DOHH2 (cell line): ENCODE measurements around the gene TADA2B.

Source experiments
- H3F3A ChIP-seq: fragments of 200-600 bp; sonication (generic), shearing (Covaris generic); 2 replicates; pipeline ENCODE4 v1.6.0; 2016; ENCODE audit warnings: antibody characterized with exemption, mild to moderate bottlenecking; ENCODE audit not compliant: control insufficient read depth, insufficient read depth
- H3K27ac ChIP-seq: fragments of 200-600 bp; sonication (generic); 2 replicates; pipeline ENCODE4 v1.5.1; 2014; ENCODE audit warnings: low read depth, mild to moderate bottlenecking, low read length, moderate library complexity
- H3K27me3 ChIP-seq: fragments of 200-600 bp; sonication (generic); 2 replicates; pipeline ENCODE4 v1.6.1; 2014; ENCODE audit warnings: mild to moderate bottlenecking, low read length, mixed read lengths; ENCODE audit not compliant: control insufficient read depth
- H3K36me3 ChIP-seq: fragments of 200-600 bp; sonication (generic); 2 replicates; pipeline ENCODE4 v1.6.1; 2014; ENCODE audit warnings: mild to moderate bottlenecking, low read length, moderate library complexity, mixed read lengths; ENCODE audit not compliant: control insufficient read depth
- H3K4me1 ChIP-seq: fragments of 200-600 bp; sonication (generic); 2 replicates; pipeline ENCODE4 v1.6.1; 2014; ENCODE audit warnings: mild to moderate bottlenecking, low read length, mixed read lengths; ENCODE audit not compliant: control insufficient read depth
- H3K4me2 ChIP-seq: fragments of 200-600 bp; sonication (generic); 2 replicates; pipeline ENCODE4 v1.6.0; 2014; ENCODE audit warnings: mild to moderate bottlenecking, low read length, moderate library complexity
- H3K4me3 ChIP-seq: fragments of 200-600 bp; sonication (generic); 2 replicates; pipeline ENCODE4 v1.5.1; 2014; ENCODE audit warnings: mild to moderate bottlenecking, low read length, mixed read lengths
- H3K79me2 ChIP-seq: fragments of 200-600 bp; sonication (generic); 2 replicates; pipeline ENCODE4 v1.6.1; 2014; ENCODE audit warnings: mild to moderate bottlenecking, low read length, mixed read lengths; ENCODE audit not compliant: control insufficient read depth
- H3K9me2 ChIP-seq: fragments of 200-600 bp; sonication (generic); replicated peaks from 2 replicates; pipeline ENCODE4 v1.6.1; 2014; ENCODE audit warnings: mild to moderate bottlenecking, low read length, mixed read lengths; ENCODE audit not compliant: control insufficient read depth
- H3K9me3 ChIP-seq: fragments of 200-600 bp; sonication (generic); 2 replicates; pipeline ENCODE4 v1.6.1; 2014; ENCODE audit warnings: antibody characterized with exemption, low read length, mixed read lengths; ENCODE audit not compliant: control insufficient read depth, insufficient read depth
- H4K20me1 ChIP-seq: fragments of 200-600 bp; sonication (generic); 2 replicates; pipeline ENCODE4 v1.6.0; 2014; ENCODE audit warnings: low read depth, mild to moderate bottlenecking, antibody characterized with exemption, low read length, moderate library complexity; ENCODE audit not compliant: control insufficient read depth, insufficient read depth
- EZH2phosphoT487 ChIP-seq: fragments of 200-600 bp; sonication (generic); IDR thresholded peaks from 2 replicates; pipeline ENCODE4 v1.6.1; 2017; ENCODE audit warnings: borderline replicate concordance, mild to moderate bottlenecking, antibody characterized with exemption, low read length, moderate library complexity, mixed read lengths
- TF ChIP-seq, protein P1 (sequence below): fragments of 200-600 bp; sonication (generic); IDR thresholded peaks from one replicate; pipeline ENCODE4 v1.5.1; 2014; ENCODE audit warnings: antibody characterized with exemption, mild to moderate bottlenecking, low read depth, low read length; ENCODE audit not compliant: poor library complexity, severe bottlenecking

Gene TADA2B

DNA sequence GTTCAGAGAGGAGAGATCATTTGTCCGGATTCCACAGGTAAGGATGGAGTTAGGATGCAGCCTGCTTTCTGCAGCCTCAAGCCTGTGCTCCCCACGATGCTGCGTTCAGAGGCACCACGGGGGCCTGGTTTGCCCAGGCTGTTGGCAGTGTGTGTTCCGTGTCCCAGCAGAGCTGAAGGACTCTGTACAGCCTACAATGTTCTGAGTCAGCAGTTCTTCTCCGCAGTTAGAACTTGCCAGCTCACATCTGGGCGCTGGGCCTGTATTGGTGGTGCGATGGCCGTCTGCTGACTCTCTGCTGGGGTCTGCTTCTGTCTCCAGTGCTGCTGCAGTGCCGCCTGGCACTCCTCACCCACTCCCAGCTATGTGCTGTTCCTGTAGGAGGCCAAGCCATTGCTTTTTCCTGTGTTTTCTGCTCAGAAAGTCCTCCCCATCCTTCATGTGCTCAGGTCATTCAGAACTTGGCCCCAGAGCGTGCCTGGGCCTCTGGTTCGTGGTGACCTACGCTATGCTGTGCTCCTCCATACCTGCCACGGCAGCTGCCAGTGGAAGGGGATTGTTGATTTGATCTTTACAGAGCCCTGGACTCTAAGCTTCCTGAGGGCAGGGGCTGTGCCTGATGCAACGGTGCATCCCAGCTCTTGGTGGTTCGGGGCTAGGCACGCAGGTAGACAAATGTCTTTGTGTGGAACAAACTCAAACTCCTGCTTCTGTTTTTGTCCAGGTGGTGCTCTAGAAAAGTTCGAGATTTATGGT, 42.6 kb upstream of the TADA2B start:
- H3K27me3 ChIP-seq: no peaks in the 10 kb centered on the region
- no peak overlapping the region for H3K27ac ChIP-seq
- H3K36me3 ChIP-seq: peaks cover 79% of the 10 kb centered on the region
- no peaks in the 10 kb centered on the region for H3K4me1 ChIP-seq
- H3K9me3 ChIP-seq: no peaks in the 10 kb centered on the region
- H3F3A ChIP-seq: no peaks in the 10 kb centered on the region
- H3K9me2 ChIP-seq: no peaks in the 10 kb centered on the region
- H3K4me3 ChIP-seq: no peak overlapping the region
- no peaks in the 10 kb centered on the region for H4K20me1 ChIP-seq
- no peak overlapping the region for H3K4me2 ChIP-seq
- H3K79me2 ChIP-seq: no peaks in the 10 kb centered on the region
- TF ChIP-seq, protein P1, sequence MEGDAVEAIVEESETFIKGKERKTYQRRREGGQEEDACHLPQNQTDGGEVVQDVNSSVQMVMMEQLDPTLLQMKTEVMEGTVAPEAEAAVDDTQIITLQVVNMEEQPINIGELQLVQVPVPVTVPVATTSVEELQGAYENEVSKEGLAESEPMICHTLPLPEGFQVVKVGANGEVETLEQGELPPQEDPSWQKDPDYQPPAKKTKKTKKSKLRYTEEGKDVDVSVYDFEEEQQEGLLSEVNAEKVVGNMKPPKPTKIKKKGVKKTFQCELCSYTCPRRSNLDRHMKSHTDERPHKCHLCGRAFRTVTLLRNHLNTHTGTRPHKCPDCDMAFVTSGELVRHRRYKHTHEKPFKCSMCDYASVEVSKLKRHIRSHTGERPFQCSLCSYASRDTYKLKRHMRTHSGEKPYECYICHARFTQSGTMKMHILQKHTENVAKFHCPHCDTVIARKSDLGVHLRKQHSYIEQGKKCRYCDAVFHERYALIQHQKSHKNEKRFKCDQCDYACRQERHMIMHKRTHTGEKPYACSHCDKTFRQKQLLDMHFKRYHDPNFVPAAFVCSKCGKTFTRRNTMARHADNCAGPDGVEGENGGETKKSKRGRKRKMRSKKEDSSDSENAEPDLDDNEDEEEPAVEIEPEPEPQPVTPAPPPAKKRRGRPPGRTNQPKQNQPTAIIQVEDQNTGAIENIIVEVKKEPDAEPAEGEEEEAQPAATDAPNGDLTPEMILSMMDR: no peak
- TF ChIP-seq EZH2phosphoT487: no peak

DNA sequence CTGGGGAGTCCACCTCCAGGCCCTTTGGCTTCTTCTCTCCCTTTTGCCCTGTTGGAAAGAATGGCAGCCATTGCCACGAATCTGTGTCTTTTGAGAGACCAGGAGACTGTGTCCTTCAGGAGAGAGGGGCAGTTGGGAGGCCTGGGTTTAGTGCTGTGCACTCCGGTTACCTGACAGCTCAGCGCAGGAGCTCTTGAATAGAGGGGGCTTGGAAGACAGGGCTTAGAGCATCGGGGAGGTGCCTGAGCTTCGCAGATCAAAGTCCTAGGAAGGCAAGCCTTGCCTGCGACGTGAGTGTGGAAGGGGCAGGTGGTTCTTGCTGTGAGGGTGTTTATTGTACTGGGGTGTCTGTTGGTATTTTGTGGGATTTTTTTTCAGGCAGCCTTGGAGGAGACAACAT, 41.9 kb upstream of the TADA2B start:
- H3K4me3 ChIP-seq: no peak overlapping the region
- H3K4me1 ChIP-seq: no peaks in the 10 kb centered on the region
- peaks cover 78% of the 10 kb centered on the region for H3K36me3 ChIP-seq
- no peaks in the 10 kb centered on the region for H3F3A ChIP-seq
- H3K9me3 ChIP-seq: no peaks in the 10 kb centered on the region
- H3K4me2 ChIP-seq: no peak overlapping the region
- H3K27me3 ChIP-seq: no peaks in the 10 kb centered on the region
- no peaks in the 10 kb centered on the region for H3K79me2 ChIP-seq
- H3K27ac ChIP-seq: no peak overlapping the region
- H4K20me1 ChIP-seq: no peaks in the 10 kb centered on the region
- no peaks in the 10 kb centered on the region for H3K9me2 ChIP-seq
- no peak for TF ChIP-seq EZH2phosphoT487
- TF ChIP-seq, protein P1: no peak

- H3K9me3 ChIP-seq: no peaks in the 10 kb centered on the region
- no peak overlapping the region for H3K4me2 ChIP-seq
- TF ChIP-seq EZH2phosphoT487: no peak
- TF ChIP-seq, protein P1: no peak
- peaks cover 79% of the 10 kb centered on the region for H3K36me3 ChIP-seq
- no peaks in the 10 kb centered on the region for H3K27me3 ChIP-seq
- no peaks in the 10 kb centered on the region for H3K79me2 ChIP-seq
- no peaks in the 10 kb centered on the region for H4K20me1 ChIP-seq
- no peak overlapping the region for H3K4me3 ChIP-seq
- H3K27ac ChIP-seq: no peak overlapping the region
- no peaks in the 10 kb centered on the region for H3F3A ChIP-seq
- no peaks in the 10 kb centered on the region for H3K4me1 ChIP-seq
- H3K9me2 ChIP-seq: no peaks in the 10 kb centered on the region
Measured at GRCh38 chr4:7002336-7002735, 40.8 kb upstream of the TADA2B start.
